Skeletal muscle tissue (tissue), 5 donors: ENCODE results near the gene DNAJC16. TPM values are rescaled to one million over a fixed set of nuclear protein-coding genes. Genes with fewer than 3 reads are reported as not detected.

Experiments used
- H3K27ac ChIP-seq: one replicate; pipeline ENCODE4 v1.7.0; 2013; ENCODE audit warnings: mild to moderate bottlenecking, low read depth, low read length, inconsistent platforms
- H3K27me3 ChIP-seq, 3 donors: one replicate each; pipeline ENCODE4 v1.7.0; 2013; ENCODE audit warnings: low read length in 3 of 3; ENCODE audit not compliant: control insufficient read depth in 3 of 3, insufficient read depth in 3 of 3
- H3K36me3 ChIP-seq, 3 donors: one replicate each; pipeline ENCODE4 v1.7.0; 2013; ENCODE audit warnings: low read length in 3 of 3; ENCODE audit not compliant: control insufficient read depth in 3 of 3, insufficient read depth in 3 of 3
- H3K4me1 ChIP-seq, 3 donors: one replicate each; pipeline ENCODE4 v1.7.0; 2013; ENCODE audit warnings: low read length in 3 of 3, mild to moderate bottlenecking in 3 of 3; ENCODE audit not compliant: control insufficient read depth in 3 of 3, insufficient read depth in 3 of 3
- H3K4me3 ChIP-seq, 3 donors: one replicate each; pipeline ENCODE4 v1.7.0; 2013; ENCODE audit warnings: low read length in 3 of 3
- H3K9ac ChIP-seq, 3 donors: one replicate each; pipeline ENCODE4 v1.7.0; 2013; ENCODE audit warnings: low read length in 3 of 3, mild to moderate bottlenecking in 3 of 3, moderate library complexity in 2 of 3, low read depth in 1 of 3
- H3K9me3 ChIP-seq, 3 donors: one replicate each; pipeline ENCODE4 v1.7.0; 2013; ENCODE audit warnings: low read length in 3 of 3; ENCODE audit not compliant: control insufficient read depth in 3 of 3
- small RNA-seq: library from RNA; depleted of rRNA; stranded (forward); fragments of <200 nt; gene quantifications from one replicate; pipeline ENCODE3, GENCODE V24; 2014
- total RNA-seq: library from RNA; depleted of rRNA; stranded (reverse); fragments of >200 nt; gene quantifications from one replicate; pipeline ENCODE4 v1.2.3, GENCODE V29; 2014
- donor health status: Osteomylitis.

DNAJC16 gene
- total RNA-seq, 1 donor from 2014 or later: 16.7 TPM

GRCh38 chr1:15624133-15624714 is 97.6 kb downstream of the DNAJC16 start:
- Histone ChIP-seq H3K27ac (peak overlapping the region; percentile 15), H3K4me3 (peak overlapping the region in 1 of 3 donors; percentile 6), H3K9me3 (no peaks in the 10 kb centered on the region), H3K36me3 (peaks cover 3 to 16% (median 10%) of the 10 kb centered on the region in 3 donors), H3K27me3 (no peaks in the 10 kb centered on the region), H3K9ac (no peak overlapping the region), H3K4me1 (peaks cover 49 to 73% (median 71%) of the 10 kb centered on the region in 3 donors)

DNA sequence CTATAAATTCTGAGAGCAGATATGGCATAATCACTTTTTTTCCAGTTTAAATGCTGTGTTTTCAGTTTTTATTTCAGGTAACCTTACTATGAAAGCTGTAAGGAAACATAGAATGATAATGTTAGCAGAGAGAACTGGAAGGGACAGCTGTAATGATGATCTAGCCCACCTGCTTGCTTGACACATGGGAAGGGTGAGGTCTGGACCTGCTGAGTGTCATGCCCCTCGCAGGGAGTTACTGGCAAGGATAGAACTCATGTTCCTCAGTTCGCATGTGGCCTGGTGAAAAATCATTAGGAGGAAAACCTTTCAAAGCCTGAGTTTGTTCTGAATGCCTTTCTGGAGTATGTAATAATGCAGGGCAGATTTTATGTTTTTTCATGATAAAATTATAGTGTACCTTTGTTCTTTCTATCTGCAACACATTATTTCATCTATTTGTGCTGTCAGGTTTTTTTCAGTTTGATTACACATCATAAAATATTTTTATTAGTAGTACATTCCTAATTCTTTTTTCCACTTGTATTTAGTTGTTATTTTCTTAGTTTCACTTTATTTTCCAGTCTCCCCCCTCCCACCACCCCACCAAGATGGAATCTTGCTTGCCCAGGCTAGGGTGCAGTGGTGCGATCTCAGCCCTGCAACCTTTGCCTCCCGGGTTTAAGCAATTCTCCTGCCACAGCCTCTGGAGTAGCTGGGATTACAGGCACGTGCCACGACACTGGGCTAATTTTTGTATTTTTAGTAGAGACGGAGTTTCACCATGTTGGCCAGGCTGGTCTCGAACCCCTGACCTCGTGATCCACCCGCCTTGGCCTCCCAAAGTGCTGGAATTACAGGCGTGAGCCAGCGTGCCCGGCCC is 98.6 kb downstream of the DNAJC16 start:
- H3K9ac ChIP-seq: peak overlapping the region in 1 of 3 donors; percentile 10
- H3K4me3 ChIP-seq: no peak overlapping the region
- no peaks in the 10 kb centered on the region for H3K9me3 ChIP-seq
- H3K27ac ChIP-seq: peak overlapping the region; percentile 54
- H3K27me3 ChIP-seq: no peaks in the 10 kb centered on the region
- peaks cover 5 to 16% (median 10%) of the 10 kb centered on the region in 3 donors for H3K36me3 ChIP-seq
- peaks cover 47 to 70% (median 63%) of the 10 kb centered on the region in 3 donors for H3K4me1 ChIP-seq

Small RNA genes within 50 kb of the gene (small RNA-seq; reads per million reads assigned to genes)
- gene CD24P1 (not detected), gene RNU7-179P (not detected), gene SCARNA21B (not detected)

Other genes starting within 250 kb of the DNAJC16 start
- gene EFHD2, start 117.0 kb upstream of the DNAJC16 start, total RNA-seq: 12.5 TPM
- gene CTRC, start 88.4 kb upstream of the DNAJC16 start, total RNA-seq: not detected
- gene CELA2A, start 70.1 kb upstream of the DNAJC16 start, total RNA-seq: not detected
- gene CELA2B, start 50.7 kb upstream of the DNAJC16 start, total RNA-seq: 1.6 TPM
- 9.9 TPM for gene CASP9, start 2.6 kb upstream of the DNAJC16 start, total RNA-seq
- 4.2 TPM for gene AGMAT, start 58.2 kb downstream of the DNAJC16 start, total RNA-seq
- 30.8 TPM for gene DDI2, start 90.6 kb downstream of the DNAJC16 start, total RNA-seq
- 36.0 TPM for gene PLEKHM2, start 157.5 kb downstream of the DNAJC16 start, total RNA-seq
- 1.6 TPM for gene SLC25A34, start 209.4 kb downstream of the DNAJC16 start, total RNA-seq
- gene TMEM82, start 215.7 kb downstream of the DNAJC16 start, total RNA-seq: not detected
- 7.3 TPM for gene FBLIM1, start 231.9 kb downstream of the DNAJC16 start, total RNA-seq